Uterus (tissue), 2 donors: ENCODE measurements around the gene DNAJC15.

Experiments
- CTCF ChIP-seq, 4 experiments: fragments of 200-600 bp in 2 of 4; fragments of 450-650 bp in 2 of 4; sonication (generic) in 2 of 4; IDR thresholded peaks; one replicate each; pipeline ENCODE4 v1.5.1; 2016 to 2019; ENCODE audit warnings: antibody characterized with exemption in 4 of 4, mild to moderate bottlenecking in 2 of 4, moderate library complexity in 1 of 4
- POLR2A ChIP-seq, 2 donors: fragments of 450-650 bp; IDR thresholded peaks; one replicate each; pipeline ENCODE4 v1.6.1; 2016; ENCODE audit warnings: antibody characterized with exemption in 2 of 2, mild to moderate bottlenecking in 1 of 2, moderate library complexity in 1 of 2

GRCh38 chr13:42984026-42984425, 39.4 kb upstream of the DNAJC15 start:
- TF ChIP-seq CTCF (IDR thresholded peaks at IDR 0.05), result no peak
- no peak for TF ChIP-seq POLR2A (IDR thresholded peaks at IDR 0.05)
